ENCODE data around the gene ZFPM1.

DNA sequence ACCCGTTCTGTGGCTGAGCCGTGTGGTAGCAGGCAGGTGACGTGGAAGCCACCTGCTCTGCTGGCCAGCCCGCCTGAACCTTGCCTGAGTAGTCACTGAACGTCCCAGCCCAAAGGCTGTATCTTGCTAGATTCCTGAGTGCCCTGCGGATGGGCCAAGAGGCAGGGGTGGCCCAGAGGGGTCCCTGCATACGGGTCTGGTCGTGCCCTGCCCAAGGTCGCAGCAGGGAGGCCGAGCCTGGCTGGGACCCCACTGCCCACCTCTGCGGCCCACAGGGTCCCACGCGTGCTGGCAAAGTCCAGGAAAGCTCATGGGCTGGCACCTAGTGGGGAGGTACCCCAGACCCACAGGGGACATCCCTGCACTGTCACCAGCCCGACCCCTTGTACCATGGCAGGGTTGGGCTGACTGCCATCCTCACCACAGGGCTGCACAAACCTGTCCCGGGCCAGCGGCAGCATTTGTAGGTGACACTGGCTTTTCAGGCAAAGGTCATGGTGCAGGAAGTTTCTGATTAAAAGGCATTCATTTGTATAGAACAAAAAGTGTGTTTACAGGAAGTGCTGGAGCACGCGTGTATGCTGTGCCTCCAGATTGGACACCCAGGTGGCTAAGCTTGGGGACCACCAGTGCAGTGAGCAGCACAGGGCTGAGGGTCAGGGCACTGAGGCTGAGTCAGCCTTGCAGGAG lies 72.0 kb downstream of the ZFPM1 start:
- TF ChIP-seq, protein P1, sequence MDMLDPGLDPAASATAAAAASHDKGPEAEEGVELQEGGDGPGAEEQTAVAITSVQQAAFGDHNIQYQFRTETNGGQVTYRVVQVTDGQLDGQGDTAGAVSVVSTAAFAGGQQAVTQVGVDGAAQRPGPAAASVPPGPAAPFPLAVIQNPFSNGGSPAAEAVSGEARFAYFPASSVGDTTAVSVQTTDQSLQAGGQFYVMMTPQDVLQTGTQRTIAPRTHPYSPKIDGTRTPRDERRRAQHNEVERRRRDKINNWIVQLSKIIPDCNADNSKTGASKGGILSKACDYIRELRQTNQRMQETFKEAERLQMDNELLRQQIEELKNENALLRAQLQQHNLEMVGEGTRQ (IDR thresholded peaks at IDR 0.05; ENCODE audit: borderline replicate concordance, low read depth, low read length) = no peak
- TF ChIP-seq, protein P2, sequence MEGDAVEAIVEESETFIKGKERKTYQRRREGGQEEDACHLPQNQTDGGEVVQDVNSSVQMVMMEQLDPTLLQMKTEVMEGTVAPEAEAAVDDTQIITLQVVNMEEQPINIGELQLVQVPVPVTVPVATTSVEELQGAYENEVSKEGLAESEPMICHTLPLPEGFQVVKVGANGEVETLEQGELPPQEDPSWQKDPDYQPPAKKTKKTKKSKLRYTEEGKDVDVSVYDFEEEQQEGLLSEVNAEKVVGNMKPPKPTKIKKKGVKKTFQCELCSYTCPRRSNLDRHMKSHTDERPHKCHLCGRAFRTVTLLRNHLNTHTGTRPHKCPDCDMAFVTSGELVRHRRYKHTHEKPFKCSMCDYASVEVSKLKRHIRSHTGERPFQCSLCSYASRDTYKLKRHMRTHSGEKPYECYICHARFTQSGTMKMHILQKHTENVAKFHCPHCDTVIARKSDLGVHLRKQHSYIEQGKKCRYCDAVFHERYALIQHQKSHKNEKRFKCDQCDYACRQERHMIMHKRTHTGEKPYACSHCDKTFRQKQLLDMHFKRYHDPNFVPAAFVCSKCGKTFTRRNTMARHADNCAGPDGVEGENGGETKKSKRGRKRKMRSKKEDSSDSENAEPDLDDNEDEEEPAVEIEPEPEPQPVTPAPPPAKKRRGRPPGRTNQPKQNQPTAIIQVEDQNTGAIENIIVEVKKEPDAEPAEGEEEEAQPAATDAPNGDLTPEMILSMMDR (IDR thresholded peaks at IDR 0.05) = no peak
- TF ChIP-seq SMC3 (IDR thresholded peaks at IDR 0.05; ENCODE audit: low read depth, low read length) = no peak
- no peak for TF ChIP-seq EZH2phosphoT487 (IDR thresholded peaks at IDR 0.05; ENCODE audit: borderline replicate concordance, low read depth)
- no peak for TF ChIP-seq FOSL2 (IDR thresholded peaks at IDR 0.05; ENCODE audit: borderline replicate concordance, low read depth)
- no peak for TF ChIP-seq EP300 (IDR thresholded peaks at IDR 0.05; ENCODE audit: borderline replicate concordance in 1 of 2, low read depth in 1 of 2, low read length in 1 of 2)

Data from SK-N-SH (cell line).